ENCODE measurements around the gene NCAPG2.

Gene NCAPG2

DNA sequence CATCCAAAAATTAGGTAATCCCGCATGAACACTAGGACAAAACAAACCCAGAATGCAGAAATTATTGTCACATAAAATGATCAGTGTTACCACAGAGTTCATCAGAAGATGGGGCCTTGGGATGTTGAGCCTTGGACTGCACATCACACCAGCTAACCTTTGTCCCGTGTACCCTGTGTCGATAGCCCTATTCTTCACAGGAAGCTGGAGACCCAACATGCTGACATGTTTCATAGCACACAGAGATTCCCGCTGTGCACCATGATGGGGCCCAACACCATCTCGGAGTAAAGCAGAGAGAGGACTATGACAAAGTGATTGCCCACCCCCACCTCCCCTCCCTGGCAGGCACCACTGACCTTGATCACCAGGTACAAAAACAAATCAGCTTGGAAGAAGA lies 121.5 kb downstream of the NCAPG2 start:
- no peak for DNase-seq (ENCODE audit: low read depth in 2 of 2)
- no peak for TF ChIP-seq CTCF (IDR thresholded peaks at IDR 0.05; ENCODE audit: low read depth, low read length)
- H3K4me3 ChIP-seq (replicated peaks in 1 of 2; ENCODE audit: low read depth in 2 of 2, low read length in 2 of 2): no peak overlapping the region

DNA sequence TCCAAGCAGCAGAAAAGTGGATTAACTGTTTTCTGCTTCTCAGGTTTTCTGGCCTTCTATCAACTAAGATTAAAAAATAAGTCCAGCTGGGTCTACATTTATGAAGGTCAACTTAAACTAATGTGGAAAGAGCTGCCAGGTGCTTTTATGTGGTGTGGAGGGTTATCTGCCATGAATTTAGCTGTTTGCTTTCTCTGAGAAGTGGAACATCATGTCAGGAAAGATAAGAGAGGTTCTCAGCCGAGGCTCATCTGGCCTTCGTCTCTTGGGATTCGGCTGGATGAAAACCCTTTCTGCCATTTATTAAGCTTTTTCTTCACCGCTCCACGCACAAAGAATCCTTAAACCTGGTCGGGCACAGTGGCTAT lies 122.5 kb downstream of the NCAPG2 start:
- no peak for DNase-seq (ENCODE audit: low read depth in 2 of 2)
- no peak overlapping the region for H3K4me3 ChIP-seq (replicated peaks in 1 of 2; ENCODE audit: low read depth in 2 of 2, low read length in 2 of 2)
- TF ChIP-seq CTCF (IDR thresholded peaks at IDR 0.05; ENCODE audit: low read depth, low read length): no peak

DNA sequence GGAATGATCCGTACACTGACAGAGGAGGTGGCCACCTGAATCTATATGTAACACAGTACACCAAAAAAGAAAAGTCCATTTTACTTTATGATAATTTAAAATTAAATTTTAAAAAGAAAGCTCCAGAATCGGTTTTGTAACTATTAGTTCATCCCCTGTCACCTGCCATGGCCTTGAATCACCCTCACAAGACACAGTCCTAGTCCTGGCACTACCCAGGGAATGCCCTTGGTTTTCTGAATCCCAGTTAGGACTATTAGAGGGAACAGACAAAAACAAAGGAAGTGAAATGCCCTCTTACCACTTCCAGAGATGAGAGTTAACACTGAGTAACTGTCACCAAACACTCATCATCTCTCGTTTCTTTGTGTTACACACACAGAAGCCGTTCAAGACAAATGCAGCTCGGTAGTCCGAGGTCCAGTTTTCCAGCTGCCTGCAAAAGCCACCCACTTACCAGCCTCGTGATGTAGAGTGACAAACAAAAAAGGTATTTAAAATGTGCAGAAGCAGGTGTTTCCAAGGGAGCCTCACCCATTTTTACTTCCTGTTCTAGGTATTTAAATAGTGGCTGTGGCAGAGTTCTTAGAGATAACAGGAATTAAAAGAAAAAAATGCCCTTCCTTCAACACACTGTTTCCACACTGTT lies 123.0 kb downstream of the NCAPG2 start:
- H3K4me3 ChIP-seq (replicated peaks in 1 of 2; ENCODE audit: low read depth in 2 of 2, low read length in 2 of 2): no peak overlapping the region
- no peak for TF ChIP-seq CTCF (IDR thresholded peaks at IDR 0.05; ENCODE audit: low read depth, low read length)
- DNase-seq (ENCODE audit: low read depth in 2 of 2): no peak

Measured in cardiac fibroblast (primary cell).